ENCODE results near the gene CCN6. TPM values are rescaled to one million over a fixed set of nuclear protein-coding genes. Genes with fewer than 3 reads are reported as not detected.

The CCN6 gene
- total RNA-seq, 6 experiments from 2014 or later: not detected

DNA sequence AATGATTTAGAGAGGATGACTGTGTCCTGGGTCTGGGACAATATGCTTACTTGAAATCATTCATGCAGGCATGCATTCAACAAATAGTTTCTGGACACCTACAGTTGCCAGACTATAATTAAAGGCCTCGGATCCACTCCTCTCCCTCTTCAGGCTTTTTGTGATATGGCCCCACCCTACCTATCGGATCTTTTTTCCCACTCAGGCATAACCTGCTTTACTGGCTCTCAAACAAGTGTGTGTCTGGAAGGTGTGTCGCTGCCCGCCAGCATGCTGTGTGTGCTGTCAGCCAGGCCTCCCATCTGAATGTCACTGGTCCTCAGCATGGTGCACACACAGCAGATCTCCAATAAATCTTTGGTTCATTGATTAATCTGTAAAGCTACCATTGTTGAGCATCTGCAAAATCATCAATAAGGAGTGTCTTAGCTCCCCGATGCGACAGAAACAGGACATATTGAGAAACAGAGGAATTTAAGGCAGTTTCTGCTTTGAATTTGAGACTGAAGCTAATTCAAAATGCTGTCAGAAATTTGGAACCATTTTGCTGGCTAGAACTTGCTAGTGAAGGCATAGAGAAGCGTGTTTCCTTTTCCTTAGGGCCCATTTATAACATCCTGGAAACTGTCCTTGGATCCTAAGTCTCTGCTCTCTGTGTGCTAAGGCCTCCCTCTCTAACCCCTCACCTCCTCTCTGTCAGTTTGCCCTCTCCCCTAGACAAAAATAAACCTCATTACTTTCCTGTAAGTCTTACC is 23.5 kb upstream of the CCN6 start:
- no peak for DNase-seq
- H3K27me3 Mint-ChIP-seq (ENCODE audit: insufficient read depth): peaks cover 4% of the 10 kb centered on the region; the same call in 1 of the 2 replicates
- TF ChIP-seq, protein P1, sequence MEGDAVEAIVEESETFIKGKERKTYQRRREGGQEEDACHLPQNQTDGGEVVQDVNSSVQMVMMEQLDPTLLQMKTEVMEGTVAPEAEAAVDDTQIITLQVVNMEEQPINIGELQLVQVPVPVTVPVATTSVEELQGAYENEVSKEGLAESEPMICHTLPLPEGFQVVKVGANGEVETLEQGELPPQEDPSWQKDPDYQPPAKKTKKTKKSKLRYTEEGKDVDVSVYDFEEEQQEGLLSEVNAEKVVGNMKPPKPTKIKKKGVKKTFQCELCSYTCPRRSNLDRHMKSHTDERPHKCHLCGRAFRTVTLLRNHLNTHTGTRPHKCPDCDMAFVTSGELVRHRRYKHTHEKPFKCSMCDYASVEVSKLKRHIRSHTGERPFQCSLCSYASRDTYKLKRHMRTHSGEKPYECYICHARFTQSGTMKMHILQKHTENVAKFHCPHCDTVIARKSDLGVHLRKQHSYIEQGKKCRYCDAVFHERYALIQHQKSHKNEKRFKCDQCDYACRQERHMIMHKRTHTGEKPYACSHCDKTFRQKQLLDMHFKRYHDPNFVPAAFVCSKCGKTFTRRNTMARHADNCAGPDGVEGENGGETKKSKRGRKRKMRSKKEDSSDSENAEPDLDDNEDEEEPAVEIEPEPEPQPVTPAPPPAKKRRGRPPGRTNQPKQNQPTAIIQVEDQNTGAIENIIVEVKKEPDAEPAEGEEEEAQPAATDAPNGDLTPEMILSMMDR (IDR thresholded peaks at IDR 0.05): no peak
- no peaks in the 10 kb centered on the region for H3K9me3 Mint-ChIP-seq
- H3K4me1 Mint-ChIP-seq (ENCODE audit: low read depth): peaks cover 30% of the 10 kb centered on the region
- H3K36me3 Mint-ChIP-seq (ENCODE audit: low read depth): no peaks in the 10 kb centered on the region
- no peak overlapping the region for H3K27ac Mint-ChIP-seq
- no peak overlapping the region for H3K4me3 Mint-ChIP-seq

DNA sequence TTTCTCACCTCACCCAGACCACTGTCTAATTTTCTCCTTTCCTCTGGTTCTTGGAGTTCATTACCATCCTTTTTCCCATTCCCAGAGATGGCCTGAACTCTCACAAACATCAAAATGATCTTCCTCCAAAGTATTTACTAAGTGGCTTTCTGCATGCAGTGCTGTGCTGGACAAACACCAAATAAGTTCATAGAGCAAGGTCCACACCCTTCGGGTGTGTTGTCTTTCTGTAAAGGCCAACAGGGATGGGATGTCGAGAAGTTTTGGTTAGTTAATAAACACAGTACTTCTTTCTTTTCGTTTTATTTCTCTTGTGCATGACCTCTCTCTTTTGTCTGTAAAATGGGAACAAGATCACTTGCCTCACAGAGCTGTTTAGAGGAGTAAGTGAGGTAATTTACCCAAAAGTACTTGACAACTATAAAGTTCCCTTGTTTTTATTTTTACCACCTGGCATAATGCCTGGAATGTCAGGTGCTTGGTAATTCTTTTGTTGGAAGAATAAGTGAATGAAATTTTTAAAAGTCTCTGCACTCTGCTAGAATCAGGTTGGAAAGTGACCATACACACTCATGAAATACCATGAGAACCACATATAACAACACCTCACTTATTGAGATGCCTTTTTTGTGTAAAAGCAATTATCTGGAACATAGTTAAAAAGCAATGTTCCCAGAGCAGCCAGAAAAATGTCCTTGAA is 22.8 kb upstream of the CCN6 start:
- H3K27me3 Mint-ChIP-seq (ENCODE audit: insufficient read depth): peaks cover 4% of the 10 kb centered on the region; the same call in 1 of the 2 replicates
- TF ChIP-seq, protein P1 (IDR thresholded peaks at IDR 0.05): no peak
- no peak for DNase-seq

DNA sequence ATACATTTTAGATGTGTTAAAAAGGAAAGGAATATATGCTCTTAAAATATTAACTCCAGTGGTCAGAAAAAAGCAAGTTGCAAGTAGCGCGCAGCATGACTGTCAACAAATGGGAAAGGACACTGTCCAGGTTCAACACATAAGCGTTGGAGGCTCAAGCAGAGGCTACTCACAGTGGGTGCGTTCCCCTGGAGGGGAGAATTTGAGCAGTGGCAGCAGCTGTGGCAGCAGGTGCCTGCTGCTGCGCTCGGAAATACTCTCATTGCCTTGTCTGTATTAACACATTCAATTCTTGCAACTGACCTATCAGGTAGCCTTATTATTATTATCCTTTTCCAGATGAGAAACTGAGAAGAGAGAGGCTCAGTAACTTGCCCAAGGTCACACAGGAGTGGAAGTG is 21.9 kb upstream of the CCN6 start:
- Mint-ChIP-seq H3K4me1 (ENCODE audit: low read depth) (peaks cover 46% of the 10 kb centered on the region), H3K4me3 (no peak overlapping the region), H3K36me3 (ENCODE audit: low read depth) (no peaks in the 10 kb centered on the region), H3K27me3 (ENCODE audit: insufficient read depth) (peaks cover 2% of the 10 kb centered on the region; the same call in 1 of the 2 replicates), H3K27ac (no peak overlapping the region), H3K9me3 (no peaks in the 10 kb centered on the region)
- no peak for DNase-seq
- TF ChIP-seq, protein P1 (IDR thresholded peaks at IDR 0.05): no peak

More for the DNA sequence above, 22.8 kb upstream of the CCN6 start:
- H3K4me3 Mint-ChIP-seq: no peak overlapping the region
- H3K9me3 Mint-ChIP-seq: no peaks in the 10 kb centered on the region
- peaks cover 38% of the 10 kb centered on the region for H3K4me1 Mint-ChIP-seq (ENCODE audit: low read depth)
- H3K36me3 Mint-ChIP-seq (ENCODE audit: low read depth): no peaks in the 10 kb centered on the region
- H3K27ac Mint-ChIP-seq: no peak overlapping the region

DNA sequence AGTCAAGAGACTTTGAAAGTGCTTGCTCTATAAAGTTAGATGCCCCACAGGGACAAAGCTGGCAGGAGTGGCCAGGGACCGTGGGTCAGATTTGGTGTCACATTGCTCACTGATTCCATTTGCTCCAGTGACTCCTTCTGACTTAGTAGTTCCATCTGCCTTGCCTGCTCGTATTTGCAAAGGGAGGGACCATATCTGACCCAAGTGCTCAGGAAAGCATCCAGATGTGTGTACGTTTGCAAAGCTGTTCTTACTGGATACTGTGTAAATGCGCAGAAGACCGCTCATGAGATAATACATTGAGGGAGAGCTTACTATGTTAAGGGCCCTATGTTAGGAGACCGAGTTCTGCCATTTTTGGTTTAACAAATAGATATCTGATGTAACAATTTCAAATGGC is 21.2 kb upstream of the CCN6 start:
- Mint-ChIP-seq H3K27me3 (ENCODE audit: insufficient read depth) (peaks cover 2% of the 10 kb centered on the region; the same call in 1 of the 2 replicates), H3K4me3 (no peak overlapping the region)
- DNase-seq: no peak

DNA sequence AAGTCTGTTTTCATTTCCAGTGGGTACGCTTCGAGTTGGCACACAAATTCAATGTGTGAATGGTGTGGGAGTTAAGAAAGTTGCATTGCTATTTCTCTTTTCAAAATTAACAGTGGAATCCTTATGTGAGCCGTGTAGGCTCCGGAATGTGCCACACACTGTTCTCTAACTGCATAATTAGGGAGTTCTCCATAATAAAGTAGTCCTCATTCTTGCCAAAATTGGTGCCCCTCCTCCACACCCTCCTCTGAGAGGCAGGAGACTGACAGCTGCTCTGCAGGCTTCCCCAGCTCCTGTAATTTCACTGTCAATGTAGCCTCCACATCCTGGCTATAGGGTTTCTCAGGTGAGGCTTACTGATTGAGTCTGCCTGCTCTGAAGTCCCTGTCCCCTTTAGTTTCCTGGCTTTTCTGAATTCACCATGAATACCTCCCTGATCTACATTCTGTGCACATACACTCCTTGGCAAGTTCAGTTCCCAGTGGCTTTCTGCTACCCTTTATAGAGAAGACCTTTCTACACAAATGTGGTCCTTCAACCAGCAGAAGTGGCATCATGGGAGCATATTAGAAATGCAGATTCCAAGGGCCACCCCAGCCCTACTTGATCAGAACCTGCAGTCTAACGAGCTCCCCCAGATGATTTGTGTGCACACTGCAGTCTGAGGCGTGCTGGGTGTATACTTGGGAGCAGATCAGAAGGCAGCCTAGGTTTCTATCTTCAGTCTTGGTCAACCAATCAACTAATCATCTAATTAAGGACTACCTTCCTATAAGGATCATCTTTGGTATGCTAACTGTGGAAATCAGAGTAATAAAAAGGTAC is 19.9 kb upstream of the CCN6 start:
- no peak for DNase-seq
- Mint-ChIP-seq H3K36me3 (ENCODE audit: low read depth) (no peaks in the 10 kb centered on the region), H3K27ac (no peak overlapping the region), H3K27me3 (ENCODE audit: insufficient read depth) (peaks cover 2% of the 10 kb centered on the region; the same call in 1 of the 2 replicates), H3K9me3 (no peaks in the 10 kb centered on the region), H3K4me1 (ENCODE audit: low read depth) (peaks cover 53% of the 10 kb centered on the region), H3K4me3 (no peak overlapping the region)
- TF ChIP-seq, protein P1 (IDR thresholded peaks at IDR 0.05): no peak

More for the DNA sequence above, 21.2 kb upstream of the CCN6 start:
- Mint-ChIP-seq H3K36me3 (ENCODE audit: low read depth) (no peaks in the 10 kb centered on the region), H3K9me3 (no peaks in the 10 kb centered on the region), H3K27ac (no peak overlapping the region), H3K4me1 (ENCODE audit: low read depth) (peaks cover 51% of the 10 kb centered on the region)
- TF ChIP-seq, protein P1 (IDR thresholded peaks at IDR 0.05): no peak

Data from HFFc6 (cell line).